ENCODE measurements around the gene ZSCAN5B. TPM values are rescaled to one million over a fixed set of nuclear protein-coding genes. Genes with fewer than 3 reads are reported as not detected.

The ZSCAN5B gene
- total and polyA plus RNA-seq, 2 donors (not counting 1 experiment from before 2014, with no cell fraction given) = not detected

- Histone ChIP-seq H3K4me3 (ENCODE audit: control extremely low read depth in 1 of 5, extremely low read depth in 1 of 5, insufficient read depth in 1 of 5, low read depth in 2 of 5, low read length in 4 of 5) (no peak overlapping the region), H4K20me1 (ENCODE audit: control insufficient read depth, insufficient read depth, low read length, poor library complexity, severe bottlenecking) (peaks cover 17% of the 10 kb centered on the region), H3K27me3 (replicated peaks in 1 of 4; ENCODE audit: control extremely low read depth in 1 of 4, control insufficient read depth in 3 of 4, insufficient read depth in 4 of 4, low read length in 3 of 4) (no peaks in the 10 kb centered on the region), H3K27ac (ENCODE audit: low read length in 2 of 2) (no peak overlapping the region), H3K4me2 (replicated peaks; ENCODE audit: low read depth, low read length, poor library complexity, severe bottlenecking) (no peak overlapping the region), H3K4me1 (ENCODE audit: control insufficient read depth in 2 of 2, insufficient read depth in 2 of 2, low read length in 2 of 2) (no peaks in the 10 kb centered on the region), H2AFZ (ENCODE audit: insufficient read depth, low read depth, low read length, poor library complexity, severe bottlenecking) (no peak overlapping the region), H3K9ac (ENCODE audit: low read length) (no peak overlapping the region), H3K36me3 (replicated peaks in 1 of 2; ENCODE audit: control extremely low read depth in 1 of 2, control insufficient read depth in 1 of 2, extremely low read depth in 1 of 2, insufficient read depth in 2 of 2, low read length in 1 of 2) (peaks cover 0 to 31% of the 10 kb centered on the region in 2 experiments), H3K9me3 (ENCODE audit: control extremely low read depth in 1 of 3, control insufficient read depth in 2 of 3, insufficient read depth in 1 of 3, low read length in 2 of 3) (no peaks in the 10 kb centered on the region), H3K79me2 (ENCODE audit: control insufficient read depth, insufficient read depth, low read length) (no peaks in the 10 kb centered on the region)
- DNase-seq = no peak
- intact Hi-C loops (cut with micrococcal nuclease) = no loop called here
- Mint-ChIP-seq H3K27me3 (no peaks in the 10 kb centered on the region), H3K4me1 (no peaks in the 10 kb centered on the region), H3K4me3 (no peak overlapping the region), H3K9me3 (ENCODE audit: insufficient read depth) (no peaks in the 10 kb centered on the region), H3K27ac (no peak overlapping the region)
- ChIA-PET CTCF (interaction anchor here (1.5 kb wide), 1 partner anchor 76 kb away, joined by 5 read pairs; no protein-coding TSS in a partner anchor), POLR2A (no interaction called here)
- no peak for TF ChIP-seq CTCF (IDR thresholded peaks at IDR 0.05)
- no peak for TF ChIP-seq EZH2 (IDR thresholded peaks at IDR 0.05; ENCODE audit: borderline replicate concordance, insufficient read depth, low read depth, low read length, poor library complexity, severe bottlenecking)
- WGBS (ENCODE audit: insufficient coverage) = 98% methylated on average over 11 of the region's 11 CpGs
- ATAC-seq (ENCODE audit: low read depth) = no peak
Measured at GRCh38 chr19:56156768-56157167, 40.8 kb downstream of the ZSCAN5B start.

DNA sequence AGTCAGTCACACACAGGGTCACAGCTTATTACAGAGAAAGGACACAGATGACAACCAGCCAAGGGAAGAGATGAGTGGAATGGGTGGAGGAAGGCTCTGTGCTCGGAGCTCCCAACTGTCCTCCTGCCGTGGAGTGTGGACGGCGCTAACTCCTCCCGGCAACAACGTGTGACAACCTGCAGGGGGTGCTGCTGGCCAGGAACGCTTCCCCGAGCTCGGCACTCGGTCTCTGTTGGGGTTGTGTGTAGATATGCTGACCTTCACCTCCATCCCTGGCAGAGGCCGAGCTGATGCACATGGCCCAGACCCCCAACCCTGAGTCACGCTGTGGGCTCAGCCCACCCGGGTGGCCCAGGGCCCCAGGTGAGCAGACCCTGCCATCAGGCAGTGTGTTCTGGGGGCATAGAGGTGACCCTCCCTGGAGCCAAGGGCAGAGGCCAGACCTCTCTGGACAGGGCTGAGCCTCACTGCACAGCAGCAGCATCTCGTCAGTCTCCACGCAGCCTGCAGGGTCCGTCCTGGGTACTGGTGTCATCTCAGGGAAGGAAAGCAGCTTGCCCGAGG is 42.4 kb downstream of the ZSCAN5B start:
- H3K27me3 ChIP-seq (replicated peaks in 1 of 4; ENCODE audit: control extremely low read depth in 1 of 4, control insufficient read depth in 3 of 4, insufficient read depth in 4 of 4, low read length in 3 of 4) = no peaks in the 10 kb centered on the region
- H3K27ac Mint-ChIP-seq = no peak overlapping the region
- H3K4me2 ChIP-seq (replicated peaks; ENCODE audit: low read depth, low read length, poor library complexity, severe bottlenecking) = no peak overlapping the region
- intact Hi-C loops (cut with micrococcal nuclease) = no loop called here
- H3K9me3 ChIP-seq (ENCODE audit: control extremely low read depth in 1 of 3, control insufficient read depth in 2 of 3, insufficient read depth in 1 of 3, low read length in 2 of 3) = no peaks in the 10 kb centered on the region
- ChIA-PET CTCF (interaction anchor here (0.7 to 1.3 kb wide), 5 partner anchors 17 to 98 kb away, joined by 3 to 6 read pairs (median 4); no protein-coding TSS in a partner anchor), POLR2A (interaction anchor here (0.5 kb wide), 1 partner anchor 25 kb away, joined by 11 read pairs; no protein-coding TSS in a partner anchor)
- no peak overlapping the region for H2AFZ ChIP-seq (ENCODE audit: insufficient read depth, low read depth, low read length, poor library complexity, severe bottlenecking)
- H3K79me2 ChIP-seq (ENCODE audit: control insufficient read depth, insufficient read depth, low read length) = peaks cover 4% of the 10 kb centered on the region
- H3K4me3 Mint-ChIP-seq = no peak overlapping the region
- 93% methylated on average over 16 of the region's 17 CpGs for WGBS (ENCODE audit: insufficient coverage)
- peaks cover 17% of the 10 kb centered on the region for H4K20me1 ChIP-seq (ENCODE audit: control insufficient read depth, insufficient read depth, low read length, poor library complexity, severe bottlenecking)
- no peak overlapping the region for H3K27ac ChIP-seq (ENCODE audit: low read length in 2 of 2)
- no peaks in the 10 kb centered on the region for H3K4me1 Mint-ChIP-seq
- no peak for DNase-seq
- no peak overlapping the region for H3K9ac ChIP-seq (ENCODE audit: low read length)
- no peak for ATAC-seq (ENCODE audit: low read depth)
- H3K27me3 Mint-ChIP-seq = no peaks in the 10 kb centered on the region
- no peak overlapping the region for H3K4me3 ChIP-seq (ENCODE audit: control extremely low read depth in 1 of 5, extremely low read depth in 1 of 5, insufficient read depth in 1 of 5, low read depth in 2 of 5, low read length in 4 of 5)
- TF ChIP-seq EZH2 (IDR thresholded peaks at IDR 0.05; ENCODE audit: borderline replicate concordance, insufficient read depth, low read depth, low read length, poor library complexity, severe bottlenecking) (no peak), CTCF (IDR thresholded peaks at IDR 0.05) (no peak)
- H3K9me3 Mint-ChIP-seq (ENCODE audit: insufficient read depth) = no peaks in the 10 kb centered on the region
- H3K36me3 ChIP-seq (replicated peaks in 1 of 2; ENCODE audit: control extremely low read depth in 1 of 2, control insufficient read depth in 1 of 2, extremely low read depth in 1 of 2, insufficient read depth in 2 of 2, low read length in 1 of 2) = peaks cover 0 to 26% of the 10 kb centered on the region in 2 experiments
- H3K4me1 ChIP-seq (ENCODE audit: control insufficient read depth in 2 of 2, insufficient read depth in 2 of 2, low read length in 2 of 2) = no peaks in the 10 kb centered on the region

Data from B cell (primary cell).